H1 (cell line): ENCODE data around the gene PFN4. TPM values are rescaled to one million over a fixed set of nuclear protein-coding genes. Genes with fewer than 3 reads are reported as not detected.
A peak's percentile ranks its signal among the peaks of the same experiment; 100 is the strongest.

Experiments used
- BCL11A ChIP-seq, 2 experiments: IDR thresholded peaks; one replicate each; pipeline ENCODE4 v1.6.1; 2011; ENCODE audit warnings: low read depth in 2 of 2, low read length in 2 of 2, mild to moderate bottlenecking in 2 of 2
- BRCA1 ChIP-seq: IDR thresholded peaks from 2 replicates; pipeline ENCODE4 v1.6.1; 2012; ENCODE audit warnings: low read depth, low read length, improper control_type of control experiment
- CBX8 ChIP-seq: fragments of 300-800, 300-1000 bp; sonication (generic); IDR thresholded peaks from 2 replicates; pipeline ENCODE4 v1.7.1; 2016; ENCODE audit warnings: low read depth, low read length, borderline replicate concordance
- CHD1 ChIP-seq: IDR thresholded peaks from 2 replicates; pipeline ENCODE4 v1.6.1; 2012; ENCODE audit warnings: low read depth, low read length, improper control_type of control experiment
- CHD2 ChIP-seq: IDR thresholded peaks from 2 replicates; pipeline ENCODE4 v1.6.1; 2012; ENCODE audit warnings: low read length, improper control_type of control experiment
- CREB1 ChIP-seq: IDR thresholded peaks from 2 replicates; pipeline ENCODE4 v1.6.1; 2012; ENCODE audit warnings: inconsistent platforms
- FOSL1 ChIP-seq: IDR thresholded peaks from 2 replicates; pipeline ENCODE4 v1.6.1; 2011; ENCODE audit warnings: mild to moderate bottlenecking, low read depth, low read length, moderate library complexity; ENCODE audit not compliant: insufficient read depth
- GABPA ChIP-seq: IDR thresholded peaks from 2 replicates; pipeline ENCODE4 v1.6.1; 2011; ENCODE audit warnings: mild to moderate bottlenecking, low read length, moderate library complexity, borderline replicate concordance; ENCODE audit not compliant: insufficient read depth
- HDAC2 ChIP-seq, 2 experiments: fragments of 300-600 bp in 1 of 2; sonication (generic) in 1 of 2; IDR thresholded peaks; 2 replicates each; pipeline ENCODE4 v1.6.1; 2011 to 2012; ENCODE audit warnings: low read depth in 2 of 2, low read length in 2 of 2, mild to moderate bottlenecking in 2 of 2, moderate library complexity in 2 of 2, borderline replicate concordance in 1 of 2, inconsistent platforms in 1 of 2
- HDAC6 ChIP-seq: IDR thresholded peaks from one replicate; pipeline ENCODE4 v1.7.1; 2012; ENCODE audit warnings: low read depth, mild to moderate bottlenecking, inconsistent platforms, low read length, moderate library complexity
- KDM1A ChIP-seq: fragments of 200-600, 300-600 bp; sonication (generic); IDR thresholded peaks from 2 replicates; pipeline ENCODE4 v1.7.1; 2016; ENCODE audit warnings: mild to moderate bottlenecking, low read length, borderline replicate concordance
- KDM4A ChIP-seq: IDR thresholded peaks from one replicate; pipeline ENCODE4 v1.7.1; 2012; ENCODE audit warnings: low read depth, mild to moderate bottlenecking, moderate library complexity, low read length, inconsistent platforms; ENCODE audit not compliant: severe bottlenecking
- KDM5A ChIP-seq: fragments of 200-600 bp; IDR thresholded peaks from 2 replicates; pipeline ENCODE4 v1.7.1; 2012; ENCODE audit warnings: mild to moderate bottlenecking, low read length, inconsistent platforms, mixed read lengths
- MAX ChIP-seq: IDR thresholded peaks from 2 replicates; pipeline ENCODE4 v1.6.1; 2012; ENCODE audit warnings: inconsistent platforms
- NRF1 ChIP-seq: IDR thresholded peaks from 2 replicates; pipeline ENCODE4 v1.6.1; 2011; ENCODE audit warnings: mild to moderate bottlenecking, low read depth, low read length, improper control_type of control experiment
- PHF8 ChIP-seq: fragments of 200-600 bp; sonication (generic); conservative IDR thresholded peaks from 2 replicates; pipeline ENCODE4 v1.7.1; 2012; ENCODE audit warnings: low read depth, mild to moderate bottlenecking, inconsistent platforms, low read length, moderate library complexity
- POU5F1 ChIP-seq: IDR thresholded peaks from 2 replicates; pipeline ENCODE4 v1.6.1; 2011; ENCODE audit warnings: low read depth, mild to moderate bottlenecking, low read length, moderate library complexity
- RFX5 ChIP-seq: IDR thresholded peaks from 2 replicates; pipeline ENCODE4 v1.6.1; 2011; ENCODE audit warnings: low read depth, low read length, improper control_type of control experiment, borderline replicate concordance
- SIX5 ChIP-seq: IDR thresholded peaks from 2 replicates; pipeline ENCODE4 v1.6.1; 2011; ENCODE audit warnings: mild to moderate bottlenecking, low read depth, low read length
- SP1 ChIP-seq: IDR thresholded peaks from 2 replicates; pipeline ENCODE4 v1.6.1; 2011; ENCODE audit warnings: low read depth, low read length
- TAF1 ChIP-seq: IDR thresholded peaks from 2 replicates; pipeline ENCODE4 v1.6.1; 2011; ENCODE audit warnings: mild to moderate bottlenecking, low read depth, low read length
- TAF7 ChIP-seq: optimal IDR thresholded peaks from 2 replicates; pipeline ENCODE3; 2011; ENCODE audit warnings: low read depth, mild to moderate bottlenecking, inconsistent platforms, low read length, moderate library complexity, borderline replicate concordance
- USF2 ChIP-seq: IDR thresholded peaks from 2 replicates; pipeline ENCODE4 v1.6.1; 2011; ENCODE audit warnings: low read length, improper control_type of control experiment
- YY1 ChIP-seq: IDR thresholded peaks from 2 replicates; pipeline ENCODE4 v1.6.1; 2011; ENCODE audit warnings: low read depth, mild to moderate bottlenecking, low read length
- polyA plus RNA-seq, 7 experiments: library from polyadenylated mRNA; depleted of rRNA in 3 of 7; stranded (reverse) in 5 of 7; unstranded in 2 of 7; fragments of >200 nt in 5 of 7; fragments of 200-250 nt in 2 of 7; gene quantifications; 1 replicate in 5 of 7; 2 replicates in 1 of 7; 4 replicates in 1 of 7; pipeline versions ENCODE4 v1.2.1 to v1.2.3, GENCODE V29; 2011 to 2013; ENCODE audit warnings: missing spikeins in 2 of 7, mixed read lengths in 2 of 7
- total RNA-seq: library from RNA; stranded (reverse); fragmentation: NEBNext Ultra II Directional; extraction: Animal tissue kit (Norgen Biotek cat#: 25700); gene quantifications from 2 replicates; pipeline ENCODE4 v1.2.1, GENCODE V29; 2021

PFN4 gene
- total and polyA plus RNA-seq, 2 of the 8 experiments (the other 6 are each of a cell fraction or from before 2014, with no cell fraction given) = not detected

- TF ChIP-seq RFX5 (no peak), KDM1A (0 out of 2 replicates have a peak, but pooled peaks have one; percentile 14), KDM4A (peak; percentile 78), BCL11A (IDR thresholded peaks at IDR 0.05; ENCODE audit: low read depth in 2 of 2, low read length in 2 of 2) (no peak), KDM5A (no peak), TAF1 (peak; percentile 47), BRCA1 (no peak), FOSL1 (no peak), PHF8 (peak; percentile 70; the same call in 1 of the 2 replicates), TAF7 (no peak), CREB1 (0 out of 2 replicates have a peak, but pooled peaks have one; percentile 12), POU5F1 (no peak), CHD2 (0 out of 2 replicates have a peak, but pooled peaks have one; percentile 15), SP1 (no peak), CHD1 (no peak), MAX (peak; percentile 66), GABPA (no peak), USF2 (no peak), HDAC6 (no peak), NRF1 (no peak), CBX8 (no peak), YY1 (no peak), HDAC2 (IDR thresholded peaks at IDR 0.05; ENCODE audit: borderline replicate concordance in 1 of 2, low read depth in 2 of 2, low read length in 2 of 2) (peak; percentile 2 to 69; a peak in 1 of 4 replicates), SIX5 (no peak)
Observed at GRCh38 chr2:24123195-24123921, at the start of gene PFN4, which contains the start of gene FAM228B (continued).
